NOMO-1 (cell line): ENCODE results near the gene RBM12.

Source experiments
- DNase-seq, 2 experiments: peaks; one replicate each; lab custom pipeline; 2025; ENCODE audit not compliant: unreplicated experiment in 2 of 2; lab: John Stamatoyannopoulos, UW

The RBM12 gene

GRCh38 chr20:35621560-35621946 is 43.1 kb downstream of the RBM12 start:
- DNase-seq = no peak

- no peak for DNase-seq
These were observed 43.7 kb downstream of the RBM12 start for GRCh38 chr20:35620818-35621559.

- DNase-seq = peak; percentile 18 to 23
These were observed 45.3 kb downstream of the RBM12 start for GRCh38 chr20:35619196-35620095.

GRCh38 chr20:35618263-35619131 is 46.2 kb downstream of the RBM12 start:
- DNase-seq = no peak

- no peak for DNase-seq
These were observed 47.1 kb downstream of the RBM12 start for GRCh38 chr20:35617397-35618262.

- peak; percentile 23 to 37 for DNase-seq
These were observed 48.0 kb downstream of the RBM12 start for GRCh38 chr20:35616465-35617396.

GRCh38 chr20:35615667-35616464 is 48.8 kb downstream of the RBM12 start, which contains the start of gene SPAG4:
Gene SPAG4, plus strand, starts transcription at chr20:35615829. Its CDS starts 175 bp downstream, at chr20:35616004.
- peak; percentile 95 to 99 for DNase-seq

- DNase-seq = no peak
These were observed 53.2 kb downstream of the RBM12 start for GRCh38 chr20:35611482-35611881.

- no peak for DNase-seq
These were observed 53.8 kb downstream of the RBM12 start for GRCh38 chr20:35610833-35611427.

GRCh38 chr20:35607003-35607735 is 57.5 kb downstream of the RBM12 start:
- DNase-seq = no peak

- no peak for DNase-seq
These were observed 58.6 kb downstream of the RBM12 start for GRCh38 chr20:35606127-35606526.

GRCh38 chr20:35604449-35604747 is 60.3 kb downstream of the RBM12 start:
- DNase-seq = no peak

GRCh38 chr20:35603695-35604448 is 60.8 kb downstream of the RBM12 start:
- DNase-seq = no peak

- DNase-seq = no peak
These were observed 61.7 kb downstream of the RBM12 start for GRCh38 chr20:35602851-35603495.

GRCh38 chr20:35601990-35602389 is 62.7 kb downstream of the RBM12 start:
- DNase-seq = no peak
